HEK293 (cell line): ENCODE results near the gene OSCAR.

Experiments used
- SP3 ChIP-seq: fragments of 450-650 bp; formaldehyde crosslinking; IDR thresholded peaks from 2 replicates; pipeline ENCODE4 v1.5.1; 2016; ENCODE audit warnings: missing biosample characterization, missing genetic modification characterization
- YY1 ChIP-seq: fragments of 450-650 bp; formaldehyde crosslinking; IDR thresholded peaks from 2 replicates; pipeline ENCODE4 v1.5.1; 2018; ENCODE audit warnings: missing biosample characterization, missing genetic modification characterization
- ZNF138 ChIP-seq: fragments of 450-650 bp; formaldehyde crosslinking; IDR thresholded peaks from 2 replicates; pipeline ENCODE4 v1.5.1; 2016; ENCODE audit warnings: missing biosample characterization, missing genetic modification characterization, borderline replicate concordance
- ZNF629 ChIP-seq: fragments of 450-650 bp; formaldehyde crosslinking; IDR thresholded peaks from 2 replicates; pipeline ENCODE4 v1.5.1; 2017; ENCODE audit warnings: missing biosample characterization, missing genetic modification characterization
- ZNF837 ChIP-seq: fragments of 450-650 bp; formaldehyde crosslinking; IDR thresholded peaks from 2 replicates; pipeline ENCODE4 v1.5.1; 2016; ENCODE audit warnings: missing biosample characterization, missing genetic modification characterization
- ZNF843 ChIP-seq: fragments of 450-650 bp; formaldehyde crosslinking; IDR thresholded peaks from 2 replicates; pipeline ENCODE4 v1.5.1; 2016; ENCODE audit warnings: missing biosample characterization, missing genetic modification characterization
- ZSCAN23 ChIP-seq: fragments of 450-650 bp; formaldehyde crosslinking; IDR thresholded peaks from 2 replicates; pipeline ENCODE4 v1.5.1; 2016; ENCODE audit warnings: missing biosample characterization, missing genetic modification characterization
- TF ChIP-seq, protein P1 (sequence below): fragments of 450-650 bp; formaldehyde crosslinking; IDR thresholded peaks from 2 replicates; pipeline ENCODE4 v1.5.1; 2016; ENCODE audit warnings: missing biosample characterization, missing genetic modification characterization
- TF ChIP-seq, protein P2 (sequence below): sonication (generic); formaldehyde crosslinking; IDR thresholded peaks from 2 replicates; pipeline ENCODE4 v1.8.1; 2022; ENCODE audit warnings: mild to moderate bottlenecking, moderate library complexity, missing genetic modification reagents
- TF ChIP-seq, protein P3 (sequence below): fragments of 450-650 bp; formaldehyde crosslinking; IDR thresholded peaks from 2 replicates; pipeline ENCODE4 v1.5.1; 2016; ENCODE audit warnings: missing biosample characterization, missing genetic modification characterization

DNA sequence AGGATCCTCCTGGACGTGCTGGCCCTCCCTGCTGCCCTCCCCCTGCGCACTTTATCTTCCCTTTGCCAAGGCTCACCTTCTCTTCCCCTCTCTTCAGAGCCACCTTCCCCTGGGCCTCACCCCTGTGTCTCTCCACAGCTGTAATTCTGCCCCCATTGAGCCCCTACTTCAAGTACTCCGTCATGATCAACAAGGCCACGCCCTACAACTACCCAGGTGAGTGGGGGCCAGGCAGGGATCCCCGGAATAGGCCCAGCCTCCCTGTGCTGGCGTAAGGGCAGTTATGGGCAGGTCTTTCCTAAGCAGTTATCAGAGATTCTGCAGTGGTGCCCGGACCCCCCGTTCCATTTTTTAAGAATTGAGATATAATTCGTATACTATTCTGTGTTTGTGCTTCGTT lies 5.2 kb upstream of the OSCAR start:
- TF ChIP-seq ZNF837 (tag by site-specific recombination) (no peak), ZSCAN23 (tag by site-specific recombination) (no peak), ZNF843 (tag by site-specific recombination) (no peak), ZNF629 (tag by site-specific recombination) (no peak), YY1 (tag by site-specific recombination) (no peak), SP3 (no peak), ZNF138 (no peak)
- TF ChIP-seq, protein P1, sequence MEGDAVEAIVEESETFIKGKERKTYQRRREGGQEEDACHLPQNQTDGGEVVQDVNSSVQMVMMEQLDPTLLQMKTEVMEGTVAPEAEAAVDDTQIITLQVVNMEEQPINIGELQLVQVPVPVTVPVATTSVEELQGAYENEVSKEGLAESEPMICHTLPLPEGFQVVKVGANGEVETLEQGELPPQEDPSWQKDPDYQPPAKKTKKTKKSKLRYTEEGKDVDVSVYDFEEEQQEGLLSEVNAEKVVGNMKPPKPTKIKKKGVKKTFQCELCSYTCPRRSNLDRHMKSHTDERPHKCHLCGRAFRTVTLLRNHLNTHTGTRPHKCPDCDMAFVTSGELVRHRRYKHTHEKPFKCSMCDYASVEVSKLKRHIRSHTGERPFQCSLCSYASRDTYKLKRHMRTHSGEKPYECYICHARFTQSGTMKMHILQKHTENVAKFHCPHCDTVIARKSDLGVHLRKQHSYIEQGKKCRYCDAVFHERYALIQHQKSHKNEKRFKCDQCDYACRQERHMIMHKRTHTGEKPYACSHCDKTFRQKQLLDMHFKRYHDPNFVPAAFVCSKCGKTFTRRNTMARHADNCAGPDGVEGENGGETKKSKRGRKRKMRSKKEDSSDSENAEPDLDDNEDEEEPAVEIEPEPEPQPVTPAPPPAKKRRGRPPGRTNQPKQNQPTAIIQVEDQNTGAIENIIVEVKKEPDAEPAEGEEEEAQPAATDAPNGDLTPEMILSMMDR (tag by site-specific recombination) = no peak
- TF ChIP-seq, protein P2, sequence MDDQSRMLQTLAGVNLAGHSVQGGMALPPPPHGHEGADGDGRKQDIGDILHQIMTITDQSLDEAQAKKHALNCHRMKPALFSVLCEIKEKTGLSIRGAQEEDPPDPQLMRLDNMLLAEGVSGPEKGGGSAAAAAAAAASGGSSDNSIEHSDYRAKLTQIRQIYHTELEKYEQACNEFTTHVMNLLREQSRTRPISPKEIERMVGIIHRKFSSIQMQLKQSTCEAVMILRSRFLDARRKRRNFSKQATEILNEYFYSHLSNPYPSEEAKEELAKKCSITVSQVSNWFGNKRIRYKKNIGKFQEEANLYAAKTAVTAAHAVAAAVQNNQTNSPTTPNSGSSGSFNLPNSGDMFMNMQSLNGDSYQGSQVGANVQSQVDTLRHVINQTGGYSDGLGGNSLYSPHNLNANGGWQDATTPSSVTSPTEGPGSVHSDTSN (CRISPR knock-in tag) = no peak
- TF ChIP-seq, protein P3, sequence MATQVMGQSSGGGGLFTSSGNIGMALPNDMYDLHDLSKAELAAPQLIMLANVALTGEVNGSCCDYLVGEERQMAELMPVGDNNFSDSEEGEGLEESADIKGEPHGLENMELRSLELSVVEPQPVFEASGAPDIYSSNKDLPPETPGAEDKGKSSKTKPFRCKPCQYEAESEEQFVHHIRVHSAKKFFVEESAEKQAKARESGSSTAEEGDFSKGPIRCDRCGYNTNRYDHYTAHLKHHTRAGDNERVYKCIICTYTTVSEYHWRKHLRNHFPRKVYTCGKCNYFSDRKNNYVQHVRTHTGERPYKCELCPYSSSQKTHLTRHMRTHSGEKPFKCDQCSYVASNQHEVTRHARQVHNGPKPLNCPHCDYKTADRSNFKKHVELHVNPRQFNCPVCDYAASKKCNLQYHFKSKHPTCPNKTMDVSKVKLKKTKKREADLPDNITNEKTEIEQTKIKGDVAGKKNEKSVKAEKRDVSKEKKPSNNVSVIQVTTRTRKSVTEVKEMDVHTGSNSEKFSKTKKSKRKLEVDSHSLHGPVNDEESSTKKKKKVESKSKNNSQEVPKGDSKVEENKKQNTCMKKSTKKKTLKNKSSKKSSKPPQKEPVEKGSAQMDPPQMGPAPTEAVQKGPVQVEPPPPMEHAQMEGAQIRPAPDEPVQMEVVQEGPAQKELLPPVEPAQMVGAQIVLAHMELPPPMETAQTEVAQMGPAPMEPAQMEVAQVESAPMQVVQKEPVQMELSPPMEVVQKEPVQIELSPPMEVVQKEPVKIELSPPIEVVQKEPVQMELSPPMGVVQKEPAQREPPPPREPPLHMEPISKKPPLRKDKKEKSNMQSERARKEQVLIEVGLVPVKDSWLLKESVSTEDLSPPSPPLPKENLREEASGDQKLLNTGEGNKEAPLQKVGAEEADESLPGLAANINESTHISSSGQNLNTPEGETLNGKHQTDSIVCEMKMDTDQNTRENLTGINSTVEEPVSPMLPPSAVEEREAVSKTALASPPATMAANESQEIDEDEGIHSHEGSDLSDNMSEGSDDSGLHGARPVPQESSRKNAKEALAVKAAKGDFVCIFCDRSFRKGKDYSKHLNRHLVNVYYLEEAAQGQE = no peak
